ENCODE measurements around the gene PCYOX1L.

The PCYOX1L gene, protein sequence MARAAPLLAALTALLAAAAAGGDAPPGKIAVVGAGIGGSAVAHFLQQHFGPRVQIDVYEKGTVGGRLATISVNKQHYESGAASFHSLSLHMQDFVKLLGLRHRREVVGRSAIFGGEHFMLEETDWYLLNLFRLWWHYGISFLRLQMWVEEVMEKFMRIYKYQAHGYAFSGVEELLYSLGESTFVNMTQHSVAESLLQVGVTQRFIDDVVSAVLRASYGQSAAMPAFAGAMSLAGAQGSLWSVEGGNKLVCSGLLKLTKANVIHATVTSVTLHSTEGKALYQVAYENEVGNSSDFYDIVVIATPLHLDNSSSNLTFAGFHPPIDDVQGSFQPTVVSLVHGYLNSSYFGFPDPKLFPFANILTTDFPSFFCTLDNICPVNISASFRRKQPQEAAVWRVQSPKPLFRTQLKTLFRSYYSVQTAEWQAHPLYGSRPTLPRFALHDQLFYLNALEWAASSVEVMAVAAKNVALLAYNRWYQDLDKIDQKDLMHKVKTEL

DNA sequence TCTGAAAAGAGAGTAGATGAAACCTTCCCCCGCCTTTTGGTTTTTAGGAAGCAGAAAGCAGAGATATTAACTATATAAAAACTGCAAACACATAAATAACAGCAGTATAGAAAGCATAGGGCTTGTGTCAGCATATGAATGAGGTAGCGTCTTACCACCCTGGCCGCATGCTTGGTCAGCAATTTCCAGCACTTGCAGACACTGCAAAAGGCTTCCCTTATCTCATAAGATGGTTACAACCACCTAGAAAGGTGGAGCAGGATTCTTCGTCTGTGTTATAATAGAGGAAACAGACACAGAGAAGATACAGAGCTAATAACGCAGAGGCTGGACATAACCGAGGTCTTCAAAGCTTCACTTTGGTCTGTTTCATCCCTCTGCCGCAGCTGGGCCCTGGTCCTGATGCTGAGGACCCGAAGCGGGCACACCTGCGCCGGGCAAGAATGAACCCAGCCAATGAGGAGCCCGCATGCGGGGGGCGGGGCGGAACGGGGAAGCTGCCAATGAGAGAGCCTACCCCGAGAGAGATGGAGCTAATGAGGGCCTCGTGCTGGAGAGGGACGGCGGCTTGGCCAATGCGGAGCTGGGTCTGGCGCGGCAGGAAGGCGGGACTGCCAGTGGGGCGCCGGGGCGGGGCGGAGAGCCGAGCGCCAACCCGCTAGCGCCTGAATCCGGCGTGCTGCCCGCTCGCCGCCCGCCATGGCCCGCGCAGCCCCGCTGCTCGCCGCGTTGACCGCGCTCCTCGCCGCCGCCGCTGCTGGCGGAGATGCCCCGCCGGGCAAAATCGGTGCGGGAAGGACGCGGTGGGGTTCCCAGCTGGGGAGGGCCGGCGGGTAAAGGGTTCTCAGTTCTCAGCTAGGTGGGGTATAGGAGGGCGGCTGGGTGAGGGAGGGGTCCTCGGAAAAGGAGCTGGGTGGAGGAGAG, at the start of gene PCYOX1L:
Gene PCYOX1L (plus strand): TSS at position 677 of the 924 bp plus-strand sequence. CDS start 23 bp downstream, at position 700.
- peak; percentile 95 for DNase-seq (ENCODE audit: low spot score)

- no peak for DNase-seq (ENCODE audit: low spot score)
These were observed 48.5 kb upstream of the PCYOX1L start for GRCh38 chr5:149309354-149309753.

DNA sequence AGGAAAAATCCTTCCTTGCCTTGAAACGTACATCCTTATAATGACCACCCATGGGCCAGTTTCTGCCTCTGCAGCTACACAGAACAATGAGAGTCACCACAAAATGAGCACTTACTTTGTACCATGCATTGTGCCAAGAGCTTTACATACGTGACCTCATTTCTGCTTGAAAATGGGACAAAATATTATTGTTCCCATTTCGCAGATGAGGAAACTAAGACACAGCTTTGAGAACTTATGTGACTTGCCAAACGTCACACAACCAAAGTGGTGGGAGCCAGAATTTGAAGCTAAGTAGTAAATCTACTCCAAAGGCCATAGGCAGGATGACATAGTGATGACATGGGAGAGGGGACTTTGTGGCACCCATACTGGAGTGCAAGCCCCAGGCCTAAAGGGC, 47.4 kb upstream of the PCYOX1L start:
- DNase-seq (ENCODE audit: low spot score) = no peak

DNA sequence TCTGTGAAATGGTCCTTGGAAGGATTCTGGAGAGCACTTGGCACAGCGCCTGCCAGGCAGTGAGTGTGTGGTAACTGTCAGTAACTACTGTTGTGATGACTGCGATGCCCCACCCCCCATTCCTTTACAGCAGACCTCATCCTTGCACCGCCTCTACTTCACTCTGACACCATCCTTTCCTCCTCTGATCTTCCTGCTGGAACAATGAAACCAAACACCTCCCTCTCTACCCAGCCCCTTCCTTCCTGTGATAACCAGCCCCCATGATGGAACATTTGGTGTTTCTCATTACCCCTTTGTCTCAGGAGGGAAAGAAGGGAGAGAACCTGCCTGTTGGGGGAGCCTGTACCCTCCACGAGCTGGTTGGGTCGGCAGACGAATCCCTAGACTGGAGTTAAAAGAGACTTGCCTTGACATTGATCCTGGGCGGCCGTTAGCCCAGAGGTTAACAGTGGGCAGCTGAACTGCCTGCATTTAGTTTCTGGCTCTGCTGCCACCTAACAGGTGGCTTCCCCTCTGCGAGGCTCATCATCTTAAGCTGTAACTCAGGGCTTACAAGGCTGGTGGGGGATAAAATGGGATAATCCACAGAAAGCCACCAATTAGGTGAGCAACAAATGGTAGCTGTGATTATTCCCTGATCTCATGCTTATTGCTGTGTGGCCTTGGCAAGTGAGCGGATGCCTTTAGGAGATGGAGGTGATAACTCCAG, 46.7 kb upstream of the PCYOX1L start:
- no peak for DNase-seq (ENCODE audit: low spot score)

DNA sequence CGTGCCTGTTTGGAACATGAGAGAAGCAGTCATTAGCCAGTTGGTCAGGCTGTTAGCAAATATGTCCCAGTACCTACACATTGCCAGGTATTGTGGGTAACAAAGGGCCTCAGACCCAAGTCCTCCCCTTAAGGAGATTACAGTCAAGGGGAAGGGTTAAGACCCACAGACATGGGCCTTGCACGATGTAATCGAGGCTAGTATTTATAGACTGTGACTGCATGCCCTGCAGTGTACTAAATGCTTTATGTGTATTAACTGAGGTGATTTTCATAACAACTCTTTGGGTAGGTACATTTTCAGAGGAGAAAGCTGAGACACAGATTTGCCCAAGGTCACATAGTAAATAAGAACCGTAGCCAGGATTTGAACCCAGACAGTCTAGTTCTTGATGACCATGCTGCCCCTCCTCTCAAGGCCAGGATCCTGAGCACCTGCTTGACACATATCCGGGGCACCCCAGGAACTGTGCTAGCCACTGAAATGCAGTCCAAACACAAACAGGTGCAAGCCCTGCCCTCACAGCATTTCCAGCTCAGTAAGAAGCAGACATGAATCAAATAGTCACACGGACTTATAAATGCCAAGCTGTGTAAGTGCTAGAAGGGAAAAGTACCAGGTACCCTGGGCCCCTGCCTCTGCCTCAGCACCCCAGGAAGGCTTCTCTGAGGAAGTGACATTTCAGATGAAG, 44.5 kb upstream of the PCYOX1L start:
- no peak for DNase-seq (ENCODE audit: low spot score)

GRCh38 chr5:149314571-149315111, 43.2 kb upstream of the PCYOX1L start:
- DNase-seq (ENCODE audit: low spot score) = no peak

GRCh38 chr5:149315753-149316152, 42.1 kb upstream of the PCYOX1L start:
- no peak for DNase-seq (ENCODE audit: low spot score)

DNA sequence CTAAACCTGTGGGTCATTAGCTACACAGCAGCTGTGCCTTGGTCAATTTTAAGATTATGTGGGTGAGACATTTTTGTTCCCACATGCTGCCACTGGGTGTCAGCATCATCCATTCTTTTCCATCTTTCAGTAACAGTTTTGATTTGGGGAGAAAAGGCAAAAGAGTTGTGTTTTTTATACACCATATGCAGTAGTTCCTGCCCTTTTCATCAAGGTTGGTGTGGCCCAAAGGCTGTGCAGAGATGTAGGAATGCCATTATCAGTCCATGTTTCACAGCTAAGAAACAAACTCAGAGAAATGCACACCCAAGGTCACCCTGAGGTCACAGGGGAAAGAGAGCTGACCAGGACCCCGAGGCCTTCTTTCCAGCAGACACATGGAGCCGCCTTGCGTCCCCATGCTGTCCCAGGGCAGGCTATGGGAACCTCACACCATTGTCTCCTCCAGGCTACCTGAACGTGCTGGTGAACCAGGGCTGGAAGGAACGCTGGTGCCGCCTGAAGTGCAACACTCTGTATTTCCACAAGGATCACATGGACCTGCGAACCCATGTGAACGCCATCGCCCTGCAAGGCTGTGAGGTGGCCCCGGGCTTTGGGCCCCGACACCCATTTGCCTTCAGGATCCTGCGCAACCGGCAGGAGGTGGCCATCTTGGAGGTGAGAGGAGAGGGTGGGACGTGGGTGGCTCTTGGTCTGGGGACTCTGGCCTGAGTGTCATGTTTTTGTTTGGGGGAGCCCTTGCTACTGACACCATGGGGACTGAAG, 40.4 kb upstream of the PCYOX1L start:
- DNase-seq (ENCODE audit: low spot score) = peak; percentile 51

- no peak for DNase-seq (ENCODE audit: low spot score)
These were observed 38.7 kb upstream of the PCYOX1L start for GRCh38 chr5:149319174-149319573.

GRCh38 chr5:149320791-149321330, 37.0 kb upstream of the PCYOX1L start:
- DNase-seq (ENCODE audit: low spot score) = no peak

DNA sequence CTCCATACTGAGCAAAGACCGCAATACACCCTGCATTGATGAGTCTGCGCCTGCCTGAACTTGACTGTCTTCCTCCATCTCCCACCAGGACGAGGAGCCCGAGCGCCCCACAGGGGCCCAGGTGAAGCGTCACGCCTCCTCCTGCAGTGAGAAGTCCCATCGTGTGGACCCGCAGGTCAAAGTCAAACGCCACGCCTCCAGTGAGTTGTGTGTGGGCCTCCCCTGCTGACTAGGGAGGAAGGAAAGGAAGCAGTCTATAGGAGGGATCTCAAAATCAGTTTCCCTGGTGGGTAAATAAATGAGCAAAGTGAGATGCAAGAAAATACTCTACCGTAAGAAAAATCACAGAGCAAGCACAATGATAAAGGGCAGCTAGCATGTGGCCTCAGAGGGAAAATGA, 35.3 kb upstream of the PCYOX1L start:
- DNase-seq (ENCODE audit: low spot score) = no peak

GRCh38 chr5:149323210-149323609, 34.6 kb upstream of the PCYOX1L start:
- DNase-seq (ENCODE audit: low spot score) = no peak

- no peak for DNase-seq (ENCODE audit: low spot score)
These were observed 34.1 kb upstream of the PCYOX1L start for GRCh38 chr5:149323621-149324205.

DNA sequence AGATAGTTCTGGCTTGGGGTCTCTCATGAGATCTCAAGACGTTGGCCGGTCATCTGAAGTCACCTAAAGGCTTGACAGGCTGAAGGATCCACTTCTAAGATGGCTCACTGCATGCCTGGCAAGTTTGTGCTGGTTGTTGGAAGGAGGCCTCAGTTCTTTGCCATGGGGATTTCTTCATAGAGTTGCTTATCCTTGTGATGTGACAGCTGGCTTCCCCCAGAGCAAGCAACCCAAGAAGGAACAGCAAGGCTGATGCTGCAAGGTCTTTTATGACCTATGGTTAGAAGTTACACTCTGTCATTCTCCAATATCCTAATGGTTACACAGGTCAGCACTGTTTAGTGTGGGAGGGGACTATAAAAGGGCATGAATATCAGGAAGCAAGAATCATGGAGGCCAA, 33.2 kb upstream of the PCYOX1L start:
- DNase-seq (ENCODE audit: low spot score) = no peak

- DNase-seq (ENCODE audit: low spot score) = no peak
These were observed 32.6 kb upstream of the PCYOX1L start for GRCh38 chr5:149325166-149325735.

- DNase-seq (ENCODE audit: low spot score) = no peak
These were observed 32.0 kb upstream of the PCYOX1L start for GRCh38 chr5:149325894-149326293.

DNA sequence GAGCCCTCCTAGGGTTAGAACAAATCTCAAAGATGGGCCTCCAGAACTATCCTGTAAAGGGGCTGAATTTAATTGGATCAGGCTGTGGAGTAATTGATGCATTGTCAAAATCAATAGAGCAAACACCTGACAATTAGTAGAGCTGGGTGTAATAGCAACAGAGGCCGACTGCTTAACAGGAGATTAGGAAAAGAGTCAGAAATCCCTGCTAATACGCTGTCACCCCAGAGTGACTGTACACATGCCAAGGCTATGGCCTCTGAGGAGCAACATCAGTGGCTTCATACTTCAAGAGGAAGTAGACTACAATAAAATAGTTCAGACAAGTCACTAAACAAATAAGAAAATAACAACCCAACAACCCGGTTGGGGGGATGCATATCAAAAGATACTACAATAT, 31.2 kb upstream of the PCYOX1L start:
- no peak for DNase-seq (ENCODE audit: low spot score)

DNA sequence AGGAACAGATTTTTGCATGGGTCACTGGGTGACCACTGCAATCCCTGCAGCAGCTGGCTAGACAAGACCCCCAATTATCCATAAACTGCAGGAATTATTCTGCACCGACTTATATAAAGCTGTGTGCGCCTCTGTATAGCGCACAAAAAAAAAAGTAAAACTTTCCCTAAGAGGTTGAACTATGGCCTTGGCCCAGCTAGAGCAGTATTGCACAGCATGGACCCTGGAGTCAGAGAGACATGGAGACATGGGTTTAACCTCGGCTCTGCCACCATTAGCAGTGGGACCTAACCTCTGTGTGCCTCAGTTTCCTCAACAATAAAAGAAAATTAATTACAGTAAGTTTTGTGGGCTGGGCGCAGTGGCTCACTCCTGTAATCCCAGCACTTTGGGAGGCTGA, 29.7 kb upstream of the PCYOX1L start:
- no peak for DNase-seq (ENCODE audit: low spot score)

GRCh38 chr5:149333711-149334443, 24.0 kb upstream of the PCYOX1L start:
- DNase-seq (ENCODE audit: low spot score) = no peak

Measured in CD4-positive, alpha-beta T cell treated with Interleukin-6 at 100 ng/mL for 8 hours (primary cell).